ENCODE results near the gene PRDM16.

DNA sequence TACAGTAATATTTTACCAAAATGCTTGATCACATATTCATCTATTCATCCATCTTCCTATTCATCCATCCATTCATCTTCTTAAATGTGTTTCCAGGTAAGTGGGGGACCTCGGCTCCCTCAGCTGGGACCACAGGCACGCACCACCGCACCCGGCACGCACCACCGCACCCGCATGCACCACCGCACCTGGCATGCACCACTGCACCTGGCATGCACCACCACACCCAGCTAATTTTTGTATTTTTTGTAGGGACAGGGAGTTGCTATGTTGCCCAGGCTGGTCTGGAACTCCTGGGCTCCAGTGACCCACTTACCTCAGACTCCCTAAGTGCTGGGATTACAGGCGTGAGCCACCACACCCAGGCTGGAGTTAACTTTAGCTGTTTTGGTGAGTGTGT lies 26.5 kb upstream of the PRDM16 start:
- TF ChIP-seq, protein P1, sequence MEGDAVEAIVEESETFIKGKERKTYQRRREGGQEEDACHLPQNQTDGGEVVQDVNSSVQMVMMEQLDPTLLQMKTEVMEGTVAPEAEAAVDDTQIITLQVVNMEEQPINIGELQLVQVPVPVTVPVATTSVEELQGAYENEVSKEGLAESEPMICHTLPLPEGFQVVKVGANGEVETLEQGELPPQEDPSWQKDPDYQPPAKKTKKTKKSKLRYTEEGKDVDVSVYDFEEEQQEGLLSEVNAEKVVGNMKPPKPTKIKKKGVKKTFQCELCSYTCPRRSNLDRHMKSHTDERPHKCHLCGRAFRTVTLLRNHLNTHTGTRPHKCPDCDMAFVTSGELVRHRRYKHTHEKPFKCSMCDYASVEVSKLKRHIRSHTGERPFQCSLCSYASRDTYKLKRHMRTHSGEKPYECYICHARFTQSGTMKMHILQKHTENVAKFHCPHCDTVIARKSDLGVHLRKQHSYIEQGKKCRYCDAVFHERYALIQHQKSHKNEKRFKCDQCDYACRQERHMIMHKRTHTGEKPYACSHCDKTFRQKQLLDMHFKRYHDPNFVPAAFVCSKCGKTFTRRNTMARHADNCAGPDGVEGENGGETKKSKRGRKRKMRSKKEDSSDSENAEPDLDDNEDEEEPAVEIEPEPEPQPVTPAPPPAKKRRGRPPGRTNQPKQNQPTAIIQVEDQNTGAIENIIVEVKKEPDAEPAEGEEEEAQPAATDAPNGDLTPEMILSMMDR (conservative IDR thresholded peaks at IDR 0.05 in 1 of 2, IDR thresholded peaks at IDR 0.05 in 1 of 2; ENCODE audit: extremely low read depth in 1 of 2, insufficient read depth in 1 of 2, low read depth in 1 of 2, low read length in 2 of 2): no peak
- no peak for TF ChIP-seq EZH2 (IDR thresholded peaks at IDR 0.05; ENCODE audit: borderline replicate concordance, low read length)
